Activated T-cell treated with anti-CD3 and anti-CD28 coated beads, Interleukin-2, amount 50 U/mL, for 72 hours (primary cell): ENCODE results near the gene GRID2. TPM values are rescaled to one million over a fixed set of nuclear protein-coding genes. Genes with fewer than 3 reads are reported as not detected.

ENCODE experiments used
- ATAC-seq, 2 donors: fragments of 150-1000 bp; cut with Tn5 transposase; replicated peaks in 1 of 2; 2 replicates each; pipeline ENCODE4 v1.10.0; 2021; ENCODE audit warnings: moderate library complexity in 2 of 2, mild to moderate bottlenecking in 1 of 2
- DNase-seq, 2 donors: peaks; one replicate each; pipeline ENCODE4 v3.0.0; 2021 to 2022; ENCODE audit warnings: mixed read lengths in 1 of 2
- H3K27ac Mint-ChIP-seq: one replicate; pipeline ENCODE4 v1.8.0; 2022; ENCODE audit warnings: mild to moderate bottlenecking, moderate library complexity, mixed read lengths
- H3K27me3 Mint-ChIP-seq: one replicate; pipeline ENCODE4 v1.8.0; 2022; ENCODE audit warnings: low read depth, mixed read lengths
- H3K36me3 Mint-ChIP-seq, 2 donors: one replicate each; pipeline ENCODE4 v1.8.0; 2022; ENCODE audit warnings: mixed read lengths in 2 of 2, mild to moderate bottlenecking in 1 of 2; ENCODE audit not compliant: insufficient read depth in 2 of 2
- H3K4me1 Mint-ChIP-seq: one replicate; pipeline ENCODE4 v1.8.0; 2022; ENCODE audit warnings: low read depth, mixed read lengths
- H3K4me3 Mint-ChIP-seq, 2 donors: one replicate each; pipeline ENCODE4 v1.8.0; 2022; ENCODE audit warnings: mild to moderate bottlenecking in 2 of 2, mixed read lengths in 2 of 2, moderate library complexity in 2 of 2
- H3K9me3 Mint-ChIP-seq, 2 donors: one replicate each; pipeline ENCODE4 v1.8.0; 2022; ENCODE audit warnings: mixed read lengths in 2 of 2
- total RNA-seq, 2 donors: library from RNA; stranded (reverse); gene quantifications; one replicate each; pipeline ENCODE4 v1.2.3, GENCODE V29; 2022

The GRID2 gene
- total RNA-seq, 2 donors from 2014 or later = not detected

DNA sequence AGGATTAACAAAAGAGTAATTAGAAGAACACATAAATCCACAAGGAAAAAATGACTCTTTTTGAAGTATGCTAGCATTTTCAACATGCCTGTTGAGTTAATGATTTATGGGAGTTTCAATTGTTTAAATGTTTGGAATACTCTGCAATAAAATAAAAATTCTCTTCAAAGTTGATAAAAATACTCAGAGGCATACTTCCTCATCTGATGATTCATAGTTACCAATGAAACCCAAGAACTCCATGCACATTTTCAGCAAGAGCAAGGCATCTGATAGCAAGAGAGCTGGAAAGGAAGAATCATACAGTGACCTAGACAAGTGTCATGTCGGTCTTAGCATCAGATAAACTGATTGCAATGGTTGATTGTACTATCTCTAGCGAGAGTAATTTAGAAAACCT lies 1081.1 kb downstream of the GRID2 start:
- H3K36me3 Mint-ChIP-seq = no peaks in the 10 kb centered on the region

GRCh38 chr4:93394545-93395081 lies 1090.8 kb downstream of the GRID2 start:
- no peaks in the 10 kb centered on the region for H3K27me3 Mint-ChIP-seq
- H3K9me3 Mint-ChIP-seq = peaks cover 0 to 7% of the 10 kb centered on the region in 2 donors
- no peak overlapping the region for H3K4me3 Mint-ChIP-seq
- H3K36me3 Mint-ChIP-seq = no peaks in the 10 kb centered on the region
- no peaks in the 10 kb centered on the region for H3K4me1 Mint-ChIP-seq
- ATAC-seq = no peak
- no peak for DNase-seq
- H3K27ac Mint-ChIP-seq = no peak overlapping the region

More for the DNA sequence above, 1081.1 kb downstream of the GRID2 start:
- no peaks in the 10 kb centered on the region for H3K4me1 Mint-ChIP-seq
- no peak overlapping the region for H3K27ac Mint-ChIP-seq
- no peak for DNase-seq
- no peak overlapping the region for H3K4me3 Mint-ChIP-seq
- H3K27me3 Mint-ChIP-seq = no peaks in the 10 kb centered on the region
- H3K9me3 Mint-ChIP-seq = peaks cover 8% of the 10 kb centered on the region in 2 donors
- no peak for ATAC-seq

- DNase-seq (no peak), ATAC-seq (no peak)
- no peaks in the 10 kb centered on the region for H3K27me3 Mint-ChIP-seq
Measured at GRCh38 chr4:93396272-93396671, 1092.5 kb downstream of the GRID2 start.

GRCh38 chr4:93403571-93403970 lies 1099.8 kb downstream of the GRID2 start:
- no peaks in the 10 kb centered on the region for H3K27me3 Mint-ChIP-seq
- H3K4me3 Mint-ChIP-seq = no peak overlapping the region
- H3K9me3 Mint-ChIP-seq = peaks cover 0 to 5% of the 10 kb centered on the region in 2 donors
- DNase-seq = no peak
- H3K4me1 Mint-ChIP-seq = no peaks in the 10 kb centered on the region
- H3K27ac Mint-ChIP-seq = no peak overlapping the region
- H3K36me3 Mint-ChIP-seq = no peaks in the 10 kb centered on the region
- ATAC-seq = no peak

More at GRCh38 chr4:93396272-93396671, 1092.5 kb downstream of the GRID2 start:
- Mint-ChIP-seq H3K4me3 (no peak overlapping the region), H3K4me1 (no peaks in the 10 kb centered on the region), H3K9me3 (peaks cover 0 to 7% of the 10 kb centered on the region in 2 donors), H3K27ac (no peak overlapping the region), H3K36me3 (no peaks in the 10 kb centered on the region)

GRCh38 chr4:93407493-93408275 lies 1103.9 kb downstream of the GRID2 start:
- Mint-ChIP-seq H3K27me3 (no peaks in the 10 kb centered on the region), H3K4me1 (no peaks in the 10 kb centered on the region), H3K36me3 (no peaks in the 10 kb centered on the region), H3K9me3 (peaks cover 0 to 4% of the 10 kb centered on the region in 2 donors), H3K27ac (no peak overlapping the region), H3K4me3 (no peak overlapping the region)
- DNase-seq (no peak), ATAC-seq (no peak)

DNA sequence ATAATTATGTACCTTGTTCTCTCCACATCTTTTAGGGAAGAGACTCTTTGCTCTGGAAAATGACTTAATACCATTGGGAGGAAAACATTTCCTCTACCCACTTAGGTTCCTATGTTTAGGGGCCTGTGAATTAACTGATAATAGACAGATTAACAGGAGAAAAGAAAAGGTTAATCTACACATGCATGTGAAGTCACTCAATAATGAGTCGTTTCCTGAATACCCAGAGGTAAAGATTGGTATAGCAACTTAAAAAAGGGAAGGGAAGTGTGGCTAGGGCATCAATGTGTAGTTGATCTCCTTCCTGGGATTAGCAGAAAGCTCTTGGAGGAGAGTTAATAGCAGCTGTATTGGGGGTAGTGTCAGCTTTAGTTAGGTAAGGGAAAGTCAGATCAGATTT lies 1105.3 kb downstream of the GRID2 start:
- Mint-ChIP-seq H3K27me3 (no peaks in the 10 kb centered on the region), H3K4me1 (no peaks in the 10 kb centered on the region), H3K9me3 (peaks cover 0 to 4% of the 10 kb centered on the region in 2 donors), H3K27ac (no peak overlapping the region), H3K36me3 (no peaks in the 10 kb centered on the region), H3K4me3 (no peak overlapping the region)
- ATAC-seq = no peak
- no peak for DNase-seq

DNA sequence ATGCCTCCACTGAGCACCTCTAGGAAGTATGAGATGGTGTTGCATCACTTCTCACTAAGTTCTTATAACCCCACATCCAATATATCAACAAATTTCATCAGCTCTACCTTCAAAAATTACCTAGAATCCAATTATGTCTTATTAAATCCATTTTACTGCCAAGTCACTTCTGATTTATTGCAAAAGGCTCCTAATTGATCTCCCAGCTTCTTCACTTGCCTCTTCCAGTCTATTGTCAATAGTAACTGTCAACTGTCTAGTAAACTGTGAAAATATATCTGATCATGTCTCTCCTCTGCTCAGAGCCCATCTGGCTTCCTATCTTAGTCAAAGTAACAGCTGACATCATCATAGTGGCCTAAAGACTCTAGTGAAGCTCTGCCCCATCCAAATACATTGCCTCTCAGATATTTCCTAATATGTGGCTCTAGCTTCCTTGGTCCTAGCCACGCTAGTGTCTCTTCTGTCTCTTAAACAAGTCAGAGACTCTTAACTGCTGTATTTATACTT lies 1110.3 kb downstream of the GRID2 start:
- ATAC-seq (no peak), DNase-seq (no peak)
- H3K9me3 Mint-ChIP-seq = peaks cover 2 to 11% of the 10 kb centered on the region in 2 donors
- no peak overlapping the region for H3K4me3 Mint-ChIP-seq
- no peaks in the 10 kb centered on the region for H3K4me1 Mint-ChIP-seq
- no peaks in the 10 kb centered on the region for H3K36me3 Mint-ChIP-seq
- no peaks in the 10 kb centered on the region for H3K27me3 Mint-ChIP-seq
- H3K27ac Mint-ChIP-seq = no peak overlapping the region

DNA sequence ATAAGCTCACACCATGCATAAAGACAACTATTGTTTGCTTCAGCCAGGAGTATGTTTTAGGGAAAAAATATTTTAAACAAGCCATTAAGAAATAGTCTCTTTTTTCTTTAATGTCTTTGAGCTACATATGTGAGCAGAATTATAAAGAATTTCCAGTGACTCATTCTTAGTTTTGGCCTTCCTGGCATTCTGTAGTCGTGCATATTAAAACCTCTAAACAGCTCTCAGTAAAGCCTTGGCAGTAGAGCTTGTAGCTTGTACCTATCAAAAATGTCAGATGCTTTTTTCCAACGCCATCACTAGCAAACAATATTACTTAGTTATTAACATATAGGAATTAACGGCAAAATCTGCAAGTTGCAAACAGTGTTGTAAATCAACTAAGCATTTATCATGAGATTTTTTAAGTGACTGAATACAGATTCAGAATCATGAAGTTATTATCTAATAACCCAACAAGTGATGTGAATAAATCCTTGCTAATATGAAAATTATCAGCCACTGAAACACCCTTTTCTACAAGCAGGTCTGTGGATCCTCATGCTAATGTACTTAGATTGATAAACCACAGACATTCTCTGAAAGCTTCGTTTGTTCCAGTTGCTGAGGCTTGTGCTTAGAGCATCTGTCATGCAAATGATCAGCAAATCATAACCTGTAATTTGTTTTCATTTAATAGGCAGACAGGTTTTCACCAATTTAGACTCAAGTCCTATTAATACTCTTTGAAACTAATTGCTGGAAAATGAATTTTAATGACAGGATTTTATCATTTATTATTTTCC lies 1112.8 kb downstream of the GRID2 start:
- Mint-ChIP-seq H3K9me3 (peaks cover 2 to 9% of the 10 kb centered on the region in 2 donors), H3K4me1 (no peaks in the 10 kb centered on the region), H3K4me3 (no peak overlapping the region), H3K27me3 (no peaks in the 10 kb centered on the region), H3K36me3 (no peaks in the 10 kb centered on the region), H3K27ac (no peak overlapping the region)
- ATAC-seq (no peak), DNase-seq (no peak)

- Mint-ChIP-seq H3K27ac (no peak overlapping the region), H3K9me3 (peaks cover 3 to 11% of the 10 kb centered on the region in 2 donors), H3K36me3 (no peaks in the 10 kb centered on the region), H3K4me3 (no peak overlapping the region), H3K4me1 (no peaks in the 10 kb centered on the region), H3K27me3 (no peaks in the 10 kb centered on the region)
- no peak for DNase-seq
- ATAC-seq = no peak
Measured at GRCh38 chr4:93431371-93431770, 1127.6 kb downstream of the GRID2 start.

DNA sequence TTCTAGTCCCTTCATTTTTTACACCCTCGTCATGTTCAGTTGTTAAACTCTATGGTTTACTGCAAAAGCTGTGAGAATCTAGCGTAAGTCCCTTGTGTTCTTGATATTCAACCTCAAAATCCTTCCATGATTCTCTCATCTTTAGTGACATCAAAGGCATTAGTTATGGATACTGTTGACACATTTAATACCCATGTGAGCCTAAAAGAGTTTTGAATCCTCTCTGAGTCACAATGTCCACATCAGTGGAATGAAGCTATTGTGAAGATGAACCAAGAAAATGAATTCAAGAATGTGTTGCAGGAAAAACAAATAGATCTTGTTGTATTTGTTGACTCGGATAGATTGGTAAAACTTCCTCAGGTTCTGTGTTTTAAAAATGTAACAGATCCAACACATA lies 1130.1 kb downstream of the GRID2 start:
- H3K27ac Mint-ChIP-seq = no peak overlapping the region
- no peak for ATAC-seq
- H3K27me3 Mint-ChIP-seq = no peaks in the 10 kb centered on the region
- H3K36me3 Mint-ChIP-seq = no peaks in the 10 kb centered on the region
- no peaks in the 10 kb centered on the region for H3K4me1 Mint-ChIP-seq
- DNase-seq = no peak
- no peak overlapping the region for H3K4me3 Mint-ChIP-seq
- peaks cover 5 to 15% of the 10 kb centered on the region in 2 donors for H3K9me3 Mint-ChIP-seq

GRCh38 chr4:93436000-93436626 lies 1132.3 kb downstream of the GRID2 start:
- Mint-ChIP-seq H3K27me3 (no peaks in the 10 kb centered on the region), H3K27ac (no peak overlapping the region), H3K4me1 (no peaks in the 10 kb centered on the region), H3K4me3 (no peak overlapping the region), H3K36me3 (peaks cover 0 to 2% of the 10 kb centered on the region in 2 donors), H3K9me3 (peaks cover 13 to 18% of the 10 kb centered on the region in 2 donors)
- no peak for ATAC-seq
- DNase-seq = no peak

DNA sequence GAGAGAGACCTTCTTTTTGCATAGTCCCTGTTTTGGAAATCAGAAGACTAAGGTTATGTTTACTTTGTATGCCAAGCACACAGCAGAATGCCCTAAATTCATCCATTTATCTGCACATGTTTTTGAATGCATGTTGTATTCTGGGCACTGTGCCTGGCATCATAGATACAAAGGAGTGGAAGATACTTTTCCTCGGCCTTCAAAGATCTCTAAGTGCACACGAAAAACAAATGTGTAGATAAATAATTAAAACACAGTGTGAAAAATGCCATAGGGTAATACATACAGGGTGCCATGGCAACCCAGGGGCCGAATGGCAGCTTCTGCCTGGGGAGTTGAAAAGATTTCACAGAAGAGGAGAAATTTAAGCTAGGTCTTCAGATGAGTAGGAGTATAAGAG lies 1134.2 kb downstream of the GRID2 start:
- no peak for DNase-seq
- no peaks in the 10 kb centered on the region for H3K27me3 Mint-ChIP-seq
- H3K27ac Mint-ChIP-seq = no peak overlapping the region
- no peak for ATAC-seq
- no peak overlapping the region for H3K4me3 Mint-ChIP-seq
- peaks cover 13 to 18% of the 10 kb centered on the region in 2 donors for H3K9me3 Mint-ChIP-seq
- peaks cover 0 to 2% of the 10 kb centered on the region in 2 donors for H3K36me3 Mint-ChIP-seq
- H3K4me1 Mint-ChIP-seq = no peaks in the 10 kb centered on the region

DNA sequence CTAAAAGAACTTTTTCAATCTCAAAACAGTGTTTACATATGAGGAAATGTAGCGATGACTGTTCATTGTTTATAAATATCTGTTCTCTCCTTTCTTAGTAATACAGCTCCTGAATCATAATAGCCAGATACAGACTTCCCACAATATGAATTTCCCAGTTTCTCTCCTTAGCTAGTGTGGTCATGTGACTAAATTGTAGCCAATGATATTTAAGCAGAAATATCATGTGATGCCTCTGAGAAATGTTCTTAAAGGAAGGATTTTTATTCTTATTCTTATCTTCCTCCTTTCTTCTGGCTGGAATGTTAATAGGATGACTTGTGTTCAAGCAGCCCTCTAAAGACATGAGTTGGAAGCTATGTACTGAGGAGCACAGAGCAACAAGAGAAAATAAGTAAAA lies 1141.1 kb downstream of the GRID2 start:
- H3K27me3 Mint-ChIP-seq = no peaks in the 10 kb centered on the region
- no peak overlapping the region for H3K4me3 Mint-ChIP-seq
- ATAC-seq (no peak), DNase-seq (no peak)
- no peak overlapping the region for H3K27ac Mint-ChIP-seq
- H3K4me1 Mint-ChIP-seq = no peaks in the 10 kb centered on the region
- H3K9me3 Mint-ChIP-seq = peaks cover 0 to 4% of the 10 kb centered on the region in 2 donors
- H3K36me3 Mint-ChIP-seq = no peaks in the 10 kb centered on the region
